GM12864 (cell line): Measurements from ENCODE around the gene STARD13.

Experiments used
- DNase-seq: peaks from one replicate; pipeline ENCODE4 v3.0.0-alpha.2; 2011; ENCODE audit warnings: low read depth
- H3K4me3 ChIP-seq: 2 replicates; pipeline ENCODE4 v1.5.1; 2011; ENCODE audit warnings: mild to moderate bottlenecking, low read depth, low read length, control low read depth
- TF ChIP-seq, protein P1 (sequence below): IDR thresholded peaks from 2 replicates; pipeline ENCODE4 v1.5.1; 2011; ENCODE audit warnings: low read depth, mild to moderate bottlenecking, moderate library complexity, low read length, control low read depth, inconsistent platforms; ENCODE audit errors: missing control alignments

The STARD13 gene

GRCh38 chr13:33096886-33097605, 188.5 kb downstream of the STARD13 start:
- DNase-seq: no peak
- H3K4me3 ChIP-seq: no peak overlapping the region
- TF ChIP-seq, protein P1, sequence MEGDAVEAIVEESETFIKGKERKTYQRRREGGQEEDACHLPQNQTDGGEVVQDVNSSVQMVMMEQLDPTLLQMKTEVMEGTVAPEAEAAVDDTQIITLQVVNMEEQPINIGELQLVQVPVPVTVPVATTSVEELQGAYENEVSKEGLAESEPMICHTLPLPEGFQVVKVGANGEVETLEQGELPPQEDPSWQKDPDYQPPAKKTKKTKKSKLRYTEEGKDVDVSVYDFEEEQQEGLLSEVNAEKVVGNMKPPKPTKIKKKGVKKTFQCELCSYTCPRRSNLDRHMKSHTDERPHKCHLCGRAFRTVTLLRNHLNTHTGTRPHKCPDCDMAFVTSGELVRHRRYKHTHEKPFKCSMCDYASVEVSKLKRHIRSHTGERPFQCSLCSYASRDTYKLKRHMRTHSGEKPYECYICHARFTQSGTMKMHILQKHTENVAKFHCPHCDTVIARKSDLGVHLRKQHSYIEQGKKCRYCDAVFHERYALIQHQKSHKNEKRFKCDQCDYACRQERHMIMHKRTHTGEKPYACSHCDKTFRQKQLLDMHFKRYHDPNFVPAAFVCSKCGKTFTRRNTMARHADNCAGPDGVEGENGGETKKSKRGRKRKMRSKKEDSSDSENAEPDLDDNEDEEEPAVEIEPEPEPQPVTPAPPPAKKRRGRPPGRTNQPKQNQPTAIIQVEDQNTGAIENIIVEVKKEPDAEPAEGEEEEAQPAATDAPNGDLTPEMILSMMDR: no peak

GRCh38 chr13:33092073-33092987, 193.2 kb downstream of the STARD13 start:
- no peak overlapping the region for H3K4me3 ChIP-seq
- TF ChIP-seq, protein P1: no peak
- DNase-seq: no peak

DNA sequence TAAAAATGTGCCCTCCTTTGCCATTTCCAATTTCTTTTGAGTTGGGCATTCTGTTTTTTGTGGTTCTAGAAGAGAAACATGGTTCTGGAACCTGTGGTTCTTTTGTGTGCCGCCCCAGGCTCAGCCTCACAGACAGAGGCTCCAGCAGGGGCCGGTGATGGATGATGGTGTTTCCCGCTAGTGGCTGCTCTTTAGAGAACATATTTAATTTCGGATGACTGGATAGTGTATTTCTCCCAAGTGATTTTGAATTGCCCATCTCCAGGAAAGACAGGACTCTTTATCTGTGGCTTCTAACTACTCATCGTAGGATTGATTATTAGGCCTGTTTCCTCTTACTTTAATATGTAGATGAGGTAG, 194.2 kb downstream of the STARD13 start:
- DNase-seq: no peak
- TF ChIP-seq, protein P1: no peak
- H3K4me3 ChIP-seq: no peak overlapping the region

- TF ChIP-seq, protein P1: no peak
- DNase-seq: no peak
- H3K4me3 ChIP-seq: no peak overlapping the region
These were observed 194.7 kb downstream of the STARD13 start for GRCh38 chr13:33090755-33091414.

- TF ChIP-seq, protein P1: no peak
- DNase-seq: no peak
- no peak overlapping the region for H3K4me3 ChIP-seq
These were observed 196.2 kb downstream of the STARD13 start for GRCh38 chr13:33089311-33089710.

GRCh38 chr13:33087790-33088189, 197.8 kb downstream of the STARD13 start:
- TF ChIP-seq, protein P1: no peak

More at GRCh38 chr13:33087790-33088189, 197.8 kb downstream of the STARD13 start:
- DNase-seq: no peak
- H3K4me3 ChIP-seq: no peak overlapping the region
